ENCODE measurements around the gene EIF2S1.
A peak's percentile ranks its signal among the peaks of the same experiment; 100 is the strongest.
"Not testable (repeated sequence)": the region's sequence is repeated elsewhere in the genome, so short reads cannot be mapped to it uniquely, and the experiment has no call there.

Gene EIF2S1

GRCh38 chr14:67359775-67360469, at the start of gene EIF2S1, which contains the start of gene ATP6V1D:
Gene EIF2S1 (plus strand): TSS chr14:67360328. CDS start chr14:67364768, 4,440 bp downstream.
Gene ATP6V1D (minus strand): TSS chr14:67359804. CDS start chr14:67359698, 106 bp downstream.
- ChIA-PET POLR2A (interaction anchor here (0.8 to 1.2 kb wide), 3 partner anchors 10 to 852 kb away, joined by 3 to 7 read pairs (median 5); partner anchors contain the start of genes GPHN and ZFYVE26), CTCF (interaction anchor here (0.7 to 2.3 kb wide), 50 partner anchors 8 to 1000 kb away, joined by 3 to 15 read pairs (median 4); partner anchors contain the start of genes GPHN, PALS1 and PIGH)
- peak; percentile 97 for TF ChIP-seq CTCF (IDR thresholded peaks at IDR 0.05; ENCODE audit: control extremely low read depth, extremely low read depth, low read depth, missing control alignments)
- peak; percentile 99 for DNase-seq (ENCODE audit: extremely low spot score)

- ChIA-PET POLR2A (no interaction called here), CTCF (interaction anchor here (1.4 kb wide), 1 partner anchor 48 kb away, joined by 4 read pairs; the partner anchor contains the start of genes ATP6V1D and EIF2S1)
- no peak for DNase-seq (ENCODE audit: extremely low spot score)
- no peak for TF ChIP-seq CTCF (IDR thresholded peaks at IDR 0.05; ENCODE audit: control extremely low read depth, extremely low read depth, low read depth, missing control alignments)
Measured at GRCh38 chr14:67311868-67312267, 48.3 kb upstream of the EIF2S1 start.

DNA sequence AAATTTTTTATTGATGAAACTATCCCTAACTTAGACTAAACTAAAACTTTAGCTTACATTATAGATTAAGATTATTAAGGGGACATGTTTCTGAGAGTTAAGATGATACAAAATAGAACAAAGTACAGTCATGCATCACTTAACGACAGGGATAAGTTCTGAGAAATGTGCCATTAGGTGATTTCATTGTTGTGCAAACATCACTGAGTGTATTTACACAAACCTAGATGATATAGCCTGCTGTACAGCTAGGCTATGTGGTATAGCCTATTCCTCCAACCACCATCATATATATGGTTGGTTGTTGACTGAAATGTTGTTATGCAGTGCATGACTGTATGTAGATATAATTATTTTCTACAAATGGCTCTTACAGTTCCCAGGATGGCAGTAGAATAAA, 47.0 kb upstream of the EIF2S1 start:
- POLR2A ChIA-PET, result no interaction called here
- no peak for TF ChIP-seq CTCF (IDR thresholded peaks at IDR 0.05; ENCODE audit: control extremely low read depth, extremely low read depth, low read depth, missing control alignments)
- CTCF ChIA-PET, result no interaction called here
- DNase-seq (ENCODE audit: extremely low spot score), result no peak

DNA sequence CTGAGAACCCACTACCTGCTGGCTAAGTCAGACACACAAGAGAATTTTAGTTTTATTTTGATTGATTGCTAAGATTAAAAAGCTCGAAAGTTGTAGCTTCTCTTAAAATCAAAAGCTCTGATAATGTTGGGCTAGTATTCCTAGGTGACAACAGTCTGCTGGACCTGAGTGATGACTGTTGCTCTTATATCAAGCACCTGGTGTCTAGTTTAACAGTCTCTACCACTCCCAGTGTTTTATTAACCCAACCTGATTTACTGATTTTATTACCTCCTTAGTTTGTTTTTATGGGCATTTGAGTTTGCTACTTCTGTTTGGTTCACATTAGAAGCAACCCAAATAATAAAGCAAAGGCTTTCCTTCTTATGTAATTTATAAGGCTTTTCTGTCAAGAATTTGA, 42.3 kb upstream of the EIF2S1 start:
- POLR2A ChIA-PET, result no interaction called here
- CTCF ChIA-PET, result interaction anchor here (1.7 kb wide), 1 partner anchor 12 kb away, joined by 3 read pairs; no protein-coding TSS in a partner anchor

GRCh38 chr14:67319142-67319541, 41.0 kb upstream of the EIF2S1 start:
- ChIA-PET CTCF (interaction anchor here (1.0 to 1.8 kb wide), 5 partner anchors 10 to 972 kb away, joined by 3 to 9 read pairs (median 3); partner anchors contain the start of genes ATP6V1D and EIF2S1), POLR2A (no interaction called here)
- no peak for DNase-seq (ENCODE audit: extremely low spot score)
- no peak for TF ChIP-seq CTCF (IDR thresholded peaks at IDR 0.05; ENCODE audit: control extremely low read depth, extremely low read depth, low read depth, missing control alignments)

More for the DNA sequence above, 42.3 kb upstream of the EIF2S1 start:
- no peak for TF ChIP-seq CTCF (IDR thresholded peaks at IDR 0.05; ENCODE audit: control extremely low read depth, extremely low read depth, low read depth, missing control alignments)
- no peak for DNase-seq (ENCODE audit: extremely low spot score)

GRCh38 chr14:67329666-67330065, 30.5 kb upstream of the EIF2S1 start:
- DNase-seq (ENCODE audit: extremely low spot score); CTCF ChIA-PET; POLR2A ChIA-PET: not testable (repeated sequence)
